ENCODE data around the gene CALML4. TPM values are rescaled to one million over a fixed set of nuclear protein-coding genes. Genes with fewer than 3 reads are reported as not detected.

CALML4 gene
- total RNA-seq, 2 donors from 2014 or later, result 1.6 to 7.7 TPM

- H3K27ac ChIP-seq, result no peak overlapping the region
- H3K9me3 ChIP-seq, result no peaks in the 10 kb centered on the region
- DNase-seq (ENCODE audit: low spot score), result no peak
- H3K4me1 ChIP-seq (ENCODE audit: control insufficient read depth in 1 of 2, low read depth in 2 of 2), result peaks cover 6 to 13% of the 10 kb centered on the region in 2 donors
- H3K4me3 ChIP-seq, result no peak overlapping the region
- TF ChIP-seq CTCF (IDR thresholded peaks at IDR 0.05), result no peak
- H3K36me3 ChIP-seq, result peaks cover 5% of the 10 kb centered on the region
- H3K27me3 ChIP-seq (replicated peaks; ENCODE audit: insufficient read depth), result no peaks in the 10 kb centered on the region
- no peak for ATAC-seq (ENCODE audit: insufficient number of reproducible peaks, low FRiP score, low read depth)
These were observed 52.8 kb downstream of the CALML4 start for GRCh38 chr15:68152342-68152741.

- ATAC-seq (ENCODE audit: insufficient number of reproducible peaks, low FRiP score, low read depth) (no peak), DNase-seq (ENCODE audit: low spot score) (no peak)
- Histone ChIP-seq H3K27me3 (replicated peaks; ENCODE audit: insufficient read depth) (no peaks in the 10 kb centered on the region), H3K27ac (no peak overlapping the region), H3K36me3 (peaks cover 5% of the 10 kb centered on the region), H3K4me1 (ENCODE audit: control insufficient read depth in 1 of 2, low read depth in 2 of 2) (peaks cover 6 to 13% of the 10 kb centered on the region in 2 donors), H3K4me3 (no peak overlapping the region), H3K9me3 (no peaks in the 10 kb centered on the region)
- TF ChIP-seq CTCF (IDR thresholded peaks at IDR 0.05), result no peak
These were observed 53.9 kb downstream of the CALML4 start for GRCh38 chr15:68151277-68151676.

- H3K27me3 ChIP-seq (replicated peaks; ENCODE audit: insufficient read depth), result no peaks in the 10 kb centered on the region
- no peak overlapping the region for H3K27ac ChIP-seq
- H3K4me3 ChIP-seq, result no peak overlapping the region
- peaks cover 5% of the 10 kb centered on the region for H3K36me3 ChIP-seq
- ATAC-seq (ENCODE audit: insufficient number of reproducible peaks, low FRiP score, low read depth) (no peak), DNase-seq (ENCODE audit: low spot score) (no peak)
- H3K9me3 ChIP-seq, result no peaks in the 10 kb centered on the region
- no peak for TF ChIP-seq CTCF (IDR thresholded peaks at IDR 0.05)
- peaks cover 12 to 16% of the 10 kb centered on the region in 2 donors for H3K4me1 ChIP-seq (ENCODE audit: control insufficient read depth in 1 of 2, low read depth in 2 of 2)
These were observed 54.9 kb downstream of the CALML4 start for GRCh38 chr15:68150187-68150586.

- no peak for TF ChIP-seq CTCF (IDR thresholded peaks at IDR 0.05)
- H3K4me3 ChIP-seq, result no peak overlapping the region
- ATAC-seq (ENCODE audit: insufficient number of reproducible peaks, low FRiP score, low read depth) (no peak), DNase-seq (ENCODE audit: low spot score) (no peak)
- H3K27me3 ChIP-seq (replicated peaks; ENCODE audit: insufficient read depth), result no peaks in the 10 kb centered on the region
- H3K27ac ChIP-seq, result no peak overlapping the region
- H3K4me1 ChIP-seq (ENCODE audit: control insufficient read depth in 1 of 2, low read depth in 2 of 2), result peaks cover 5 to 17% of the 10 kb centered on the region in 2 donors
- H3K9me3 ChIP-seq, result no peaks in the 10 kb centered on the region
- peaks cover 5% of the 10 kb centered on the region for H3K36me3 ChIP-seq
These were observed 56.1 kb downstream of the CALML4 start for GRCh38 chr15:68149059-68149458.

- DNase-seq (ENCODE audit: low spot score) (no peak), ATAC-seq (ENCODE audit: insufficient number of reproducible peaks, low FRiP score, low read depth) (no peak)
- Histone ChIP-seq H3K27me3 (replicated peaks; ENCODE audit: insufficient read depth) (no peaks in the 10 kb centered on the region), H3K4me1 (ENCODE audit: control insufficient read depth in 1 of 2, low read depth in 2 of 2) (peaks cover 5 to 17% of the 10 kb centered on the region in 2 donors), H3K36me3 (peaks cover 5% of the 10 kb centered on the region), H3K27ac (no peak overlapping the region), H3K9me3 (no peaks in the 10 kb centered on the region), H3K4me3 (no peak overlapping the region)
- no peak for TF ChIP-seq CTCF (IDR thresholded peaks at IDR 0.05)
These were observed 57.1 kb downstream of the CALML4 start for GRCh38 chr15:68148039-68148438.
